GM12878 (cell line): Measurements from ENCODE around the gene PLTP.

Experiments
- CTCF ChIP-seq, 3 experiments: IDR thresholded peaks in 2 of 3; conservative IDR thresholded peaks in 1 of 3; 2 replicates each; pipeline ENCODE4 v1.5.1; 2011; ENCODE audit warnings: low read depth in 3 of 3, low read length in 3 of 3, mild to moderate bottlenecking in 3 of 3, control low read depth in 2 of 3, moderate library complexity in 2 of 3, inconsistent platforms in 1 of 3, mixed read lengths in 1 of 3; ENCODE audit not compliant: control insufficient read depth in 2 of 3, insufficient read depth in 1 of 3; ENCODE audit errors: extremely low read depth in 1 of 3
- EP300 ChIP-seq, 2 experiments: fragments of 150-350 bp in 1 of 2; IDR thresholded peaks; 2 replicates each; pipeline ENCODE4 v1.6.1; 2011 to 2012; ENCODE audit warnings: low read depth in 2 of 2, low read length in 2 of 2, borderline replicate concordance in 1 of 2, improper control_type of control experiment in 1 of 2, inconsistent platforms in 1 of 2; ENCODE audit not compliant: control insufficient read depth in 1 of 2
- EZH2 ChIP-seq: IDR thresholded peaks from 2 replicates; pipeline ENCODE4 v1.6.1; 2012; ENCODE audit warnings: low read depth, mild to moderate bottlenecking, control low read depth, inconsistent platforms, low read length, borderline replicate concordance; ENCODE audit not compliant: control insufficient read depth
- FOXM1 ChIP-seq: IDR thresholded peaks from 2 replicates; pipeline ENCODE4 v1.6.1; 2012; ENCODE audit warnings: low read depth, mild to moderate bottlenecking, inconsistent platforms, low read length, moderate library complexity
- IRF4 ChIP-seq: IDR thresholded peaks from 2 replicates; pipeline ENCODE4 v1.6.1; 2011; ENCODE audit warnings: low read depth, low read length
- POLR2A ChIP-seq: IDR thresholded peaks from 2 replicates; pipeline ENCODE4 v1.6.1; 2011; ENCODE audit warnings: low read depth, mild to moderate bottlenecking, low read length
- POLR2AphosphoS2 ChIP-seq: IDR thresholded peaks from 2 replicates; pipeline ENCODE4 v1.6.1; 2011; ENCODE audit warnings: low read depth, mild to moderate bottlenecking, low read length, improper control_type of control experiment, moderate library complexity
- SUZ12 ChIP-seq: fragments of 200-600 bp; sonication (generic); IDR thresholded peaks from one replicate; pipeline ENCODE4 v1.6.1; 2018; ENCODE audit warnings: antibody characterized with exemption, mild to moderate bottlenecking; ENCODE audit not compliant: unreplicated experiment
- TCF3 ChIP-seq: IDR thresholded peaks from 2 replicates; pipeline ENCODE4 v1.6.1; 2012; ENCODE audit warnings: low read depth, mild to moderate bottlenecking, low read length, borderline replicate concordance; ENCODE audit not compliant: insufficient read depth
- USF2 ChIP-seq: IDR thresholded peaks from 2 replicates; pipeline ENCODE4 v1.6.1; 2011; ENCODE audit warnings: low read depth, low read length, improper control_type of control experiment, borderline replicate concordance
- YY1 ChIP-seq: IDR thresholded peaks from 2 replicates; pipeline ENCODE4 v1.6.1; 2011; ENCODE audit warnings: low read depth, mild to moderate bottlenecking, low read length
- ZNF274 ChIP-seq: IDR thresholded peaks from one replicate; pipeline ENCODE4 v1.8.0; 2011; ENCODE audit not compliant: insufficient read length, insufficient read depth
- TF ChIP-seq, protein P1 (sequence below): fragments of 450-650 bp; IDR thresholded peaks from 2 replicates; pipeline ENCODE4 v1.6.1; 2016; ENCODE audit warnings: mild to moderate bottlenecking, moderate library complexity, borderline replicate concordance

DNA sequence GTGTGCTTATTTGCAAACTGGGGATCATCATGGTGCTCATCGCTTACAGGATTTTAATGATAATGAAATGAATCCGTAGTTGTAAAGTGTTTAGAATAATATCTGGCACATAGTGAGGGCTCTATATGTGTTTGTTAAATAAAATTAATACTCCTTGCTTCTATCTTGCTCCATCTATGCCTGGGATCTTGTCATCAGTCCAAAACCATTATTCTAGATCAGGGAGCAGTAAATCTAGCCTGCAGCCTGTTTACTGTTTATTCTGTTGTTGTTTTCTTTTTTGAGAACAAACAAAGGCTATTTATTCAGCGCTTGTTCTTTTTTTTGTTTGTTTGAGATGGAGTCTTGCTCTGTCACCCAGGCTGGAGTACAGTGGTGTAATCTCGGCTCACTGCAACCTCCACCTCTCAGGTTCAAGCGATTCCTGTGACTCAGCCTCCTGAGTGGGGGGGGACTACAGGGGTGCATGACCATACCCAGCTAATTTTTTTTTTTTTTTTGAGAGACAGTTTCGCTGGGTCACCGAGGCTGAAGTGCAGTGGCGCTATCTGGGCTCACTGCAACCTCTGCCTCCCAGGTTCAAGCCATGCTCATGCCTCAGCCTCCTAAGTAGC lies 62.9 kb downstream of the PLTP start:
- TF ChIP-seq POLR2A (no peak), SUZ12 (no peak), FOXM1 (no peak), IRF4 (no peak), CTCF (IDR thresholded peaks at IDR 0.05 in 2 of 3, conservative IDR thresholded peaks at IDR 0.05 in 1 of 3; ENCODE audit: control insufficient read depth in 2 of 3, extremely low read depth in 1 of 3, insufficient read depth in 1 of 3, low read depth in 3 of 3, low read length in 3 of 3) (no peak), POLR2AphosphoS2 (no peak), EZH2 (no peak), USF2 (no peak), ZNF274 (no peak), EP300 (IDR thresholded peaks at IDR 0.05; ENCODE audit: borderline replicate concordance in 1 of 2, control insufficient read depth in 1 of 2, low read depth in 2 of 2, low read length in 2 of 2) (no peak), TCF3 (no peak), YY1 (no peak)
- TF ChIP-seq, protein P1, sequence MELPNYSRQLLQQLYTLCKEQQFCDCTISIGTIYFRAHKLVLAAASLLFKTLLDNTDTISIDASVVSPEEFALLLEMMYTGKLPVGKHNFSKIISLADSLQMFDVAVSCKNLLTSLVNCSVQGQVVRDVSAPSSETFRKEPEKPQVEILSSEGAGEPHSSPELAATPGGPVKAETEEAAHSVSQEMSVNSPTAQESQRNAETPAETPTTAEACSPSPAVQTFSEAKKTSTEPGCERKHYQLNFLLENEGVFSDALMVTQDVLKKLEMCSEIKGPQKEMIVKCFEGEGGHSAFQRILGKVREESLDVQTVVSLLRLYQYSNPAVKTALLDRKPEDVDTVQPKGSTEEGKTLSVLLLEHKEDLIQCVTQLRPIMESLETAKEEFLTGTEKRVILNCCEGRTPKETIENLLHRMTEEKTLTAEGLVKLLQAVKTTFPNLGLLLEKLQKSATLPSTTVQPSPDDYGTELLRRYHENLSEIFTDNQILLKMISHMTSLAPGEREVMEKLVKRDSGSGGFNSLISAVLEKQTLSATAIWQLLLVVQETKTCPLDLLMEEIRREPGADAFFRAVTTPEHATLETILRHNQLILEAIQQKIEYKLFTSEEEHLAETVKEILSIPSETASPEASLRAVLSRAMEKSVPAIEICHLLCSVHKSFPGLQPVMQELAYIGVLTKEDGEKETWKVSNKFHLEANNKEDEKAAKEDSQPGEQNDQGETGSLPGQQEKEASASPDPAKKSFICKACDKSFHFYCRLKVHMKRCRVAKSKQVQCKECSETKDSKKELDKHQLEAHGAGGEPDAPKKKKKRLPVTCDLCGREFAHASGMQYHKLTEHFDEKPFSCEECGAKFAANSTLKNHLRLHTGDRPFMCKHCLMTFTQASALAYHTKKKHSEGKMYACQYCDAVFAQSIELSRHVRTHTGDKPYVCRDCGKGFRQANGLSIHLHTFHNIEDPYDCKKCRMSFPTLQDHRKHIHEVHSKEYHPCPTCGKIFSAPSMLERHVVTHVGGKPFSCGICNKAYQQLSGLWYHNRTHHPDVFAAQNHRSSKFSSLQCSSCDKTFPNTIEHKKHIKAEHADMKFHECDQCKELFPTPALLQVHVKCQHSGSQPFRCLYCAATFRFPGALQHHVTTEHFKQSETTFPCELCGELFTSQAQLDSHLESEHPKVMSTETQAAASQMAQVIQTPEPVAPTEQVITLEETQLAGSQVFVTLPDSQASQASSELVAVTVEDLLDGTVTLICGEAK, result no peak
